K562 (cell line): Measurements from ENCODE around the gene PBX2. TPM values are rescaled to one million over a fixed set of nuclear protein-coding genes. Genes with fewer than 3 reads are reported as not detected.

ENCODE experiments used
- ATAC-seq: fragments of 200-7000 bp; cut with Tn5 transposase; 3 replicates; pipeline ENCODE4 v1.9.1; 2020; ENCODE audit warnings: moderate library complexity
- BruUV-seq: library from RNA; stranded (reverse); fragments of 400-500 nt; replicated peaks from 2 replicates; lab custom pipeline; 2021; lab: Mats Ljungman, UMichigan
- CTCF ChIA-PET: fragments of 300-600 bp; formaldehyde crosslinking; extraction: SDS; loops from one replicate; lab custom pipeline; 2021; ENCODE audit warnings: low intra/inter-chr PET ratio; lab: Yijun Ruan, JAX
- POLR2A ChIA-PET: fragments of 300-600, 350-650 bp; sonication (Branson Sonifier 250); formaldehyde crosslinking; extraction: SDS; loops from one replicate; lab custom pipeline; 2021; ENCODE audit warnings: antibody characterized with exemption, inconsistent platforms; lab: Yijun Ruan, JAX
- DNase-seq, 4 experiments: peaks; one replicate each; pipeline versions ENCODE4 v3.0.0 to v3.0.0-alpha.2; 2011 to 2018; ENCODE audit warnings: low spot score in 3 of 4, mixed read lengths in 3 of 4; ENCODE audit errors: extremely low read depth in 1 of 4
- FAIRE-seq: peaks from 2 replicates; lab custom pipeline; 2011; peaks lifted over from hg19 to GRCh38; lab: Jason Lieb, UNC
- H2AFZ ChIP-seq: 2 replicates; pipeline ENCODE4 v1.6.0; 2011; ENCODE audit warnings: low read depth, low read length, control low read depth, inconsistent platforms
- H3K27ac ChIP-seq: fragments of 200-600 bp; 3 replicates; pipeline ENCODE4 v1.8.0; 2011; ENCODE audit warnings: low read depth, mild to moderate bottlenecking, control low read depth, inconsistent platforms, low read length, moderate library complexity, mixed read lengths; ENCODE audit errors: extremely low read depth
- H3K27me3 ChIP-seq, 2 experiments: fragments of 300-600 bp in 1 of 2; 2 replicates in 1 of 2; 3 replicates in 1 of 2; pipeline versions ENCODE4 v1.6.0 to v1.8.0; 2011; ENCODE audit warnings: inconsistent platforms in 2 of 2, low read length in 2 of 2, mild to moderate bottlenecking in 1 of 2, mixed read lengths in 1 of 2, moderate library complexity in 1 of 2; ENCODE audit not compliant: control insufficient read depth in 2 of 2, insufficient read depth in 2 of 2
- H3K36me3 ChIP-seq: fragments of 300-600 bp; 3 replicates; pipeline ENCODE4 v1.8.0; 2011; ENCODE audit warnings: mild to moderate bottlenecking, low read length, inconsistent platforms; ENCODE audit not compliant: control insufficient read depth, insufficient read depth
- H3K4me1 ChIP-seq, 2 experiments: fragments of 200-600 bp in 1 of 2; replicated peaks in 1 of 2; 2 replicates in 1 of 2; 3 replicates in 1 of 2; pipeline versions ENCODE4 v1.5.1 to v1.8.0; 2011; ENCODE audit warnings: inconsistent platforms in 2 of 2, low read length in 2 of 2, mild to moderate bottlenecking in 1 of 2, mixed read lengths in 1 of 2, moderate library complexity in 1 of 2; ENCODE audit not compliant: control insufficient read depth in 2 of 2, insufficient read depth in 2 of 2
- H3K4me2 ChIP-seq: 2 replicates; pipeline ENCODE4 v1.6.1; 2011; ENCODE audit warnings: low read length, control low read depth, inconsistent platforms, mixed read lengths; ENCODE audit not compliant: insufficient read depth
- H3K4me3 ChIP-seq: fragments of 200-600 bp; sonication (generic), shearing (Covaris generic); 2 replicates; pipeline ENCODE4 v1.5.1; 2016; ENCODE audit warnings: control low read depth, inconsistent platforms
- H3K79me2 ChIP-seq: fragments of 200-600 bp; 3 replicates; pipeline ENCODE4 v1.8.0; 2011; ENCODE audit warnings: low read length, inconsistent platforms; ENCODE audit not compliant: control insufficient read depth, insufficient read depth
- H3K9ac ChIP-seq, 2 experiments: 2 replicates each; pipeline versions ENCODE4 v1.6.0 to v1.6.1; 2011; ENCODE audit warnings: low read depth in 2 of 2, low read length in 2 of 2, control low read depth in 1 of 2, inconsistent platforms in 1 of 2, mild to moderate bottlenecking in 1 of 2, mixed read lengths in 1 of 2; ENCODE audit not compliant: insufficient read depth in 1 of 2
- H3K9me1 ChIP-seq: one replicate; pipeline ENCODE4 v1.6.0; 2011; ENCODE audit warnings: inconsistent platforms, mild to moderate bottlenecking, low read length, moderate library complexity; ENCODE audit not compliant: control insufficient read depth, insufficient read depth
- H3K9me3 ChIP-seq: replicated peaks from 2 replicates; pipeline ENCODE4 v1.5.1; 2011; ENCODE audit warnings: low read depth, low read length, inconsistent platforms; ENCODE audit not compliant: control insufficient read depth, insufficient read depth
- H4K20me1 ChIP-seq: replicated peaks from 2 replicates; pipeline ENCODE4 v1.6.1; 2011; ENCODE audit warnings: low read length, inconsistent platforms, mixed read lengths; ENCODE audit not compliant: control insufficient read depth, insufficient read depth
- NFIC ChIP-seq: fragments of 450-650 bp; IDR thresholded peaks from 2 replicates; pipeline ENCODE4 v1.6.1; 2017; ENCODE audit warnings: mild to moderate bottlenecking, inconsistent platforms
- PURB ChIP-seq: sonication (generic); formaldehyde crosslinking; IDR thresholded peaks from 2 replicates; pipeline ENCODE4 v1.9.0; 2021; ENCODE audit warnings: low read depth, mild to moderate bottlenecking, missing genetic modification reagents
- SRSF9 ChIP-seq: fragments of 200-400 bp; formaldehyde crosslinking; IDR thresholded peaks from 2 replicates; pipeline ENCODE4 v1.6.1; 2017; ENCODE audit warnings: low read depth, low read length, borderline replicate concordance
- TEAD4 ChIP-seq, 2 experiments: sonication (generic) in 1 of 2; formaldehyde crosslinking in 1 of 2; IDR thresholded peaks; 2 replicates each; pipeline versions ENCODE4 v1.6.1 to v1.8.0; 2012 to 2022; ENCODE audit warnings: borderline replicate concordance in 1 of 2, inconsistent platforms in 1 of 2, low read length in 1 of 2, mild to moderate bottlenecking in 1 of 2, missing genetic modification reagents in 1 of 2
- ZNF277 ChIP-seq: fragments of 250-450 bp; sonication (Bioruptor Pico); IDR thresholded peaks from 2 replicates; pipeline ENCODE4 v1.8.0; 2022; ENCODE audit warnings: inconsistent platforms, mild to moderate bottlenecking, moderate library complexity, borderline replicate concordance
- WGBS: fragments of 100-300 bp; shearing (Covaris generic); methylation state at CpG from one replicate; pipeline ENCODE4 v1.1.6; 2016; ENCODE audit warnings: low coverage, mixed read lengths; ENCODE audit not compliant: insufficient coverage; ENCODE audit errors: missing lambda C conversion rate; 5-methylcytosine and 5-hydroxymethylcytosine counted together
- in situ Hi-C: fragments of 300-500 bp; cut with MboI; formaldehyde crosslinking; loops from 4 replicates; pipeline ENCODE4 v1.15.0; 2018; ENCODE audit warnings: inconsistent platforms, mixed read lengths
- intact Hi-C: fragments of 100-400 bp; cut with micrococcal nuclease; formaldehyde crosslinking; loops from 2 replicates; pipeline ENCODE4 v1.14.2; 2022
- polyA plus RNA-seq, 8 experiments: library from polyadenylated mRNA; depleted of rRNA in 4 of 8; stranded (reverse) in 5 of 8; unstranded in 3 of 8; fragments of >200 nt; fragmentation: Nextera tagmentation in 2 of 8; fragmentation: Illumina TruSeq in 1 of 8; extraction: Ambion mirVana in 2 of 8; extraction: Trizol in 1 of 8; gene quantifications; 2 replicates each; pipeline versions ENCODE4 v1.2.1 to v1.2.3, GENCODE V29; 2011 to 2014; ENCODE audit warnings: inconsistent platforms in 1 of 8, missing spikeins in 1 of 8
- total RNA-seq, 7 experiments: library from RNA; depleted of rRNA in 6 of 7; stranded (reverse); fragments of >200 nt in 6 of 7; fragmentation: Illumina TruSeq in 2 of 7; extraction: Trizol in 2 of 7; gene quantifications; 2 replicates each; pipeline versions ENCODE4 v1.2.1 to v1.2.3, GENCODE V29; 2011 to 2021; ENCODE audit warnings: low replicate concordance in 1 of 7

PBX2 gene
- total and polyA plus RNA-seq, 9 of the 15 experiments (the other 6 are each of a cell fraction or from before 2014, with no cell fraction given) = 1.9 to 134 (median 62.5) TPM

GRCh38 chr6:32140420-32141046 is 49.5 kb downstream of the PBX2 start (continued):
- TF ChIP-seq ZNF277 (CRISPR knock-in tag) (no peak), SRSF9 (no peak), TEAD4 (IDR thresholded peaks at IDR 0.05; ENCODE audit: low read length) (0 out of 2 replicates have a peak, but pooled peaks have one; percentile 39), TEAD4 (CRISPR knock-in tag; IDR thresholded peaks at IDR 0.05; ENCODE audit: borderline replicate concordance) (no peak)

- H3K9me3 ChIP-seq = no peaks in the 10 kb centered on the region
- 67% methylated on average over 5 of the region's 5 CpGs for WGBS
- intact Hi-C loops (no loop called here), in situ Hi-C loops (loop anchor here (5.0 kb wide), 1 partner anchor 1023 kb away; no protein-coding TSS in a partner anchor)
- peaks cover 10 to 15% of the 10 kb centered on the region in 2 experiments; a peak in 4 of 5 replicates for H3K4me1 ChIP-seq
- POLR2A ChIA-PET = interaction anchor here (1.4 kb wide), 1 partner anchor 9 kb away, joined by 11 read pairs; no protein-coding TSS in a partner anchor
- H3K4me2 ChIP-seq = no peak overlapping the region
- H3K4me3 ChIP-seq = no peak overlapping the region
- H3K27ac ChIP-seq = no peak overlapping the region
- ATAC-seq = no peak
- H3K9me1 ChIP-seq = no peaks in the 10 kb centered on the region
- H3K36me3 ChIP-seq = no peaks in the 10 kb centered on the region
- H3K9ac ChIP-seq = no peak overlapping the region
- TF ChIP-seq PURB (CRISPR knock-in tag) = no peak
- peak; percentile 73 for TF ChIP-seq NFIC
- H3K27me3 ChIP-seq = no peaks in the 10 kb centered on the region
- CTCF ChIA-PET = interaction anchor here (0.6 kb wide), 1 partner anchor 303 kb away, joined by 3 read pairs; no protein-coding TSS in a partner anchor
- BruUV-seq = no TSS peak
- FAIRE-seq = no peak
- H3K79me2 ChIP-seq = no peaks in the 10 kb centered on the region
- DNase-seq = no peak
- H2AFZ ChIP-seq = no peak overlapping the region
- no peaks in the 10 kb centered on the region for H4K20me1 ChIP-seq
Observed at GRCh38 chr6:32139590-32139989, 50.4 kb downstream of the PBX2 start.
